DOHH2 (cell line): Measurements from ENCODE around the gene BHLHE40.

Experiments used
- H3F3A ChIP-seq: fragments of 200-600 bp; sonication (generic), shearing (Covaris generic); 2 replicates; pipeline ENCODE4 v1.6.0; 2016; ENCODE audit warnings: antibody characterized with exemption, mild to moderate bottlenecking; ENCODE audit not compliant: control insufficient read depth, insufficient read depth
- H3K27ac ChIP-seq: fragments of 200-600 bp; sonication (generic); 2 replicates; pipeline ENCODE4 v1.5.1; 2014; ENCODE audit warnings: low read depth, mild to moderate bottlenecking, low read length, moderate library complexity
- H3K27me3 ChIP-seq: fragments of 200-600 bp; sonication (generic); 2 replicates; pipeline ENCODE4 v1.6.1; 2014; ENCODE audit warnings: mild to moderate bottlenecking, low read length, mixed read lengths; ENCODE audit not compliant: control insufficient read depth
- H3K36me3 ChIP-seq: fragments of 200-600 bp; sonication (generic); 2 replicates; pipeline ENCODE4 v1.6.1; 2014; ENCODE audit warnings: mild to moderate bottlenecking, low read length, moderate library complexity, mixed read lengths; ENCODE audit not compliant: control insufficient read depth
- H3K4me1 ChIP-seq: fragments of 200-600 bp; sonication (generic); 2 replicates; pipeline ENCODE4 v1.6.1; 2014; ENCODE audit warnings: mild to moderate bottlenecking, low read length, mixed read lengths; ENCODE audit not compliant: control insufficient read depth
- H3K4me2 ChIP-seq: fragments of 200-600 bp; sonication (generic); 2 replicates; pipeline ENCODE4 v1.6.0; 2014; ENCODE audit warnings: mild to moderate bottlenecking, low read length, moderate library complexity
- H3K4me3 ChIP-seq: fragments of 200-600 bp; sonication (generic); 2 replicates; pipeline ENCODE4 v1.5.1; 2014; ENCODE audit warnings: mild to moderate bottlenecking, low read length, mixed read lengths
- H3K79me2 ChIP-seq: fragments of 200-600 bp; sonication (generic); 2 replicates; pipeline ENCODE4 v1.6.1; 2014; ENCODE audit warnings: mild to moderate bottlenecking, low read length, mixed read lengths; ENCODE audit not compliant: control insufficient read depth
- H3K9me2 ChIP-seq: fragments of 200-600 bp; sonication (generic); replicated peaks from 2 replicates; pipeline ENCODE4 v1.6.1; 2014; ENCODE audit warnings: mild to moderate bottlenecking, low read length, mixed read lengths; ENCODE audit not compliant: control insufficient read depth
- H3K9me3 ChIP-seq: fragments of 200-600 bp; sonication (generic); 2 replicates; pipeline ENCODE4 v1.6.1; 2014; ENCODE audit warnings: antibody characterized with exemption, low read length, mixed read lengths; ENCODE audit not compliant: control insufficient read depth, insufficient read depth
- H4K20me1 ChIP-seq: fragments of 200-600 bp; sonication (generic); 2 replicates; pipeline ENCODE4 v1.6.0; 2014; ENCODE audit warnings: low read depth, mild to moderate bottlenecking, antibody characterized with exemption, low read length, moderate library complexity; ENCODE audit not compliant: control insufficient read depth, insufficient read depth
- EZH2phosphoT487 ChIP-seq: fragments of 200-600 bp; sonication (generic); IDR thresholded peaks from 2 replicates; pipeline ENCODE4 v1.6.1; 2017; ENCODE audit warnings: borderline replicate concordance, mild to moderate bottlenecking, antibody characterized with exemption, low read length, moderate library complexity, mixed read lengths
- TF ChIP-seq, protein P1 (sequence below): fragments of 200-600 bp; sonication (generic); IDR thresholded peaks from one replicate; pipeline ENCODE4 v1.5.1; 2014; ENCODE audit warnings: antibody characterized with exemption, mild to moderate bottlenecking, low read depth, low read length; ENCODE audit not compliant: poor library complexity, severe bottlenecking

Gene BHLHE40

DNA sequence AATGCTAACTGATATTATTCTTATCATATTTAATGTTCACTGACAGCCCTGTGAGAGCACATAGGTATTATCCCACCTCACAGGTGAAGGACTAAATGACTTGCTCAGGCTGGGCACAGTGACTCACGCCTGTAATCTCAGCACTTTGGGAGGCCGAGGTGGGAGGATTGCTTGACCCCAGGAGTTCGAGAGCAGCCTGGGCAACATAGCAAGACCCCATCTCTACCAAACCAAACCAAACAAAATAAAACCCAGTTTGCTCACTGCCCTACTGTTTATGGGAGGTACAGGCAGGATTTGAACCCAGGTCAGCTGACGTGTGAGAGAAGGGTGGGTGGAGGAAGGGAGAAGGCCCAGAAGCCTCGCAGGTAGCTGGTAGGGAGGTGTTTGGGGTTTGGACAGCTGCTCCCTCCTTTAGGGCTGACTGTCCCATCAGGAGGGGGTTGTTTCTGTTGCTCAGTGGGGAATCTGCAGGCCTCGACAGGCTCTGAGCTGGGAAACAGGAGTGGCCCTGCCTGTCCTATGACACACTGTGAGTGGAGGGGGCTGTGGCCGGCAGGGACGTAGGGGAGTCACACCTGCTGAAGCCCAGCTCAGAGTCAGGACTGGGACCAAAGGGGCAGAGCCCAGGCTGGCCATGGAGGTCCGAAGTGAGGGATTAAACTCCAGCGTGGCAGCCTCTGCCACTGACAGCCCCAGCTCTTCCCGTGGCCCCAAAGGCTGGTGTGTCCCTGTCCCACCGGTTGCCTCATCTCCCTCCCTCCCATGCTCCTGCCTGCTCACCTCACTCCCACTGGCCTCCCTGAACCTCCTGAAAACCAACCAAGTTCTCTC, 25.3 kb downstream of the BHLHE40 start:
- no peak overlapping the region for H3K27ac ChIP-seq
- peaks cover 55% of the 10 kb centered on the region for H3K27me3 ChIP-seq
- no peaks in the 10 kb centered on the region for H3K9me2 ChIP-seq
- TF ChIP-seq, protein P1, sequence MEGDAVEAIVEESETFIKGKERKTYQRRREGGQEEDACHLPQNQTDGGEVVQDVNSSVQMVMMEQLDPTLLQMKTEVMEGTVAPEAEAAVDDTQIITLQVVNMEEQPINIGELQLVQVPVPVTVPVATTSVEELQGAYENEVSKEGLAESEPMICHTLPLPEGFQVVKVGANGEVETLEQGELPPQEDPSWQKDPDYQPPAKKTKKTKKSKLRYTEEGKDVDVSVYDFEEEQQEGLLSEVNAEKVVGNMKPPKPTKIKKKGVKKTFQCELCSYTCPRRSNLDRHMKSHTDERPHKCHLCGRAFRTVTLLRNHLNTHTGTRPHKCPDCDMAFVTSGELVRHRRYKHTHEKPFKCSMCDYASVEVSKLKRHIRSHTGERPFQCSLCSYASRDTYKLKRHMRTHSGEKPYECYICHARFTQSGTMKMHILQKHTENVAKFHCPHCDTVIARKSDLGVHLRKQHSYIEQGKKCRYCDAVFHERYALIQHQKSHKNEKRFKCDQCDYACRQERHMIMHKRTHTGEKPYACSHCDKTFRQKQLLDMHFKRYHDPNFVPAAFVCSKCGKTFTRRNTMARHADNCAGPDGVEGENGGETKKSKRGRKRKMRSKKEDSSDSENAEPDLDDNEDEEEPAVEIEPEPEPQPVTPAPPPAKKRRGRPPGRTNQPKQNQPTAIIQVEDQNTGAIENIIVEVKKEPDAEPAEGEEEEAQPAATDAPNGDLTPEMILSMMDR: no peak
- H3K36me3 ChIP-seq: no peaks in the 10 kb centered on the region
- H3K79me2 ChIP-seq: no peaks in the 10 kb centered on the region
- no peak overlapping the region for H3K4me2 ChIP-seq
- no peak overlapping the region for H3K4me3 ChIP-seq
- H3F3A ChIP-seq: no peaks in the 10 kb centered on the region
- no peaks in the 10 kb centered on the region for H3K9me3 ChIP-seq
- 0 out of 2 replicates have a peak, but pooled peaks cover 3% of the 10 kb centered on the region for H4K20me1 ChIP-seq
- peaks cover 24% of the 10 kb centered on the region for H3K4me1 ChIP-seq

DNA sequence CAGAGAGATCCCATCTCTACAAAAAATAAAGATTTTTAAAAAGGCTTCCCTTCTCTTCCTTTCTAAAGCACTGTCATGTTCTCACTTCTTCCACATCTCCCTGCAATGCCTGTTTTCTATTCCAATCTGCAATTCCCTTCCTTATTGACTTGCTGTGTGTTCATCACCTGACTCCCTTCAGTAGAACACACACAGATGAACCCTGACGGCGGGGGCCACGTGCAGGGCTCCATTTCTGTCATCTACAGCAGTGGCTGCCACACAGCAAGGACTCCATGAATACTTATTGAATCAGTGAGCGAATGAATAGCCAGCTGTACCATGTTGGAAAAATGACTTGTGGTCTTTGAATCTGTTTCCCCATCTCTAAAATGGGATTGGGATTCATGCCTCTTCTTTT, 26.1 kb downstream of the BHLHE40 start:
- Histone ChIP-seq H3K27me3 (peaks cover 53% of the 10 kb centered on the region), H3K27ac (no peak overlapping the region), H3K9me3 (no peaks in the 10 kb centered on the region), H3K79me2 (no peaks in the 10 kb centered on the region), H3K4me3 (no peak overlapping the region), H3K9me2 (no peaks in the 10 kb centered on the region), H3K4me1 (peaks cover 24% of the 10 kb centered on the region), H4K20me1 (0 out of 2 replicates have a peak, but pooled peaks cover 3% of the 10 kb centered on the region), H3K4me2 (no peak overlapping the region), H3K36me3 (no peaks in the 10 kb centered on the region), H3F3A (no peaks in the 10 kb centered on the region)
- TF ChIP-seq, protein P1: no peak
- no peak for TF ChIP-seq EZH2phosphoT487

DNA sequence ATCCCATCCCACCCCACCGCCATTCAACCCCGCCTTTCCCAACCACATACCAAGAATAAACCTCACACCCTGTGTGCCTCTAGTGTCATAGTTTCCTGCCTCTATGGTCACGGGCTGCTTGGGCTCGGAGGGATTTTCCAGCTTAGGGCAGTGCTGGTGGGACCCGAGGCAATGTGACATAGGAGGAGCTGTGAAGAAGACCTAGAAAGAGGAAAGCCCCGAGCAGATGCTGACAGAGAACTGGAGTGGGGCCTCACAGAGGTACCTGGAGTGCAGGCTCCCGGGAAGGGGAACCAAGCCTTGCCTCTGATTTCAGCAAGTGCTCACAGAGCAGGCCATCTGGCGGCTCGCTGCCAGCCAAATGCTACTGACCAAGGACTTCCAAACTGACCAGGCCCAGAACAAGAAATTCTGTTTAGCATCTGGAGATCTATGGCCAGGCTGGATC, 27.5 kb downstream of the BHLHE40 start:
- Histone ChIP-seq H3K9me3 (no peaks in the 10 kb centered on the region), H3K27ac (no peak overlapping the region), H3K4me3 (no peak overlapping the region), H3K36me3 (no peaks in the 10 kb centered on the region), H3K79me2 (no peaks in the 10 kb centered on the region), H3F3A (0 out of 2 replicates have a peak, but pooled peaks cover 4% of the 10 kb centered on the region), H3K9me2 (no peaks in the 10 kb centered on the region), H3K4me2 (no peak overlapping the region), H3K4me1 (peaks cover 37% of the 10 kb centered on the region), H3K27me3 (peaks cover 53% of the 10 kb centered on the region), H4K20me1 (peaks cover 9% of the 10 kb centered on the region; the same call in 1 of the 2 replicates)
- TF ChIP-seq EZH2phosphoT487: no peak
- TF ChIP-seq, protein P1: no peak
